H9 (cell line): Measurements from ENCODE around the gene DYNC1H1. TPM values are rescaled to one million over a fixed set of nuclear protein-coding genes. Genes with fewer than 3 reads are reported as not detected.
A peak's percentile ranks its signal among the peaks of the same experiment; 100 is the strongest.

Experiments
- DNase-seq: peaks from one replicate; pipeline ENCODE4 v3.0.0-alpha.2; 2017
- H2AFZ ChIP-seq: one replicate; pipeline ENCODE4 v1.6.1; 2013; ENCODE audit warnings: mild to moderate bottlenecking, low read length, control low read depth, moderate library complexity
- H2AK5ac ChIP-seq: 2 replicates; pipeline ENCODE4 v1.6.1; 2013; ENCODE audit warnings: low read length, control low read depth, mixed read lengths; ENCODE audit not compliant: insufficient read length
- H2BK120ac ChIP-seq: one replicate; pipeline ENCODE4 v1.6.1; 2013; ENCODE audit warnings: low read depth, mild to moderate bottlenecking, low read length, control low read depth, inconsistent platforms; ENCODE audit not compliant: poor library complexity, severe bottlenecking
- H2BK12ac ChIP-seq: 2 replicates; pipeline ENCODE4 v1.6.1; 2013; ENCODE audit warnings: low read length, control low read depth, mixed read lengths, low read depth; ENCODE audit not compliant: insufficient read length
- H2BK15ac ChIP-seq: 2 replicates; pipeline ENCODE4 v1.6.1; 2013; ENCODE audit warnings: low read depth, low read length, control low read depth
- H2BK20ac ChIP-seq: one replicate; pipeline ENCODE4 v1.6.1; 2013; ENCODE audit warnings: low read depth, mild to moderate bottlenecking, low read length, control low read depth, inconsistent platforms; ENCODE audit not compliant: poor library complexity, severe bottlenecking
- H2BK5ac ChIP-seq: 2 replicates; pipeline ENCODE4 v1.6.1; 2013; ENCODE audit warnings: low read length, control low read depth, mixed read lengths; ENCODE audit not compliant: insufficient read length
- H3K14ac ChIP-seq: 2 replicates; pipeline ENCODE4 v1.6.1; 2013; ENCODE audit warnings: low read length, control low read depth; ENCODE audit not compliant: insufficient read depth
- H3K18ac ChIP-seq: 2 replicates; pipeline ENCODE4 v1.6.1; 2013; ENCODE audit warnings: low read depth, mild to moderate bottlenecking, mixed read lengths, low read length, control low read depth; ENCODE audit not compliant: insufficient read length
- H3K23ac ChIP-seq: 2 replicates; pipeline ENCODE4 v1.6.1; 2013; ENCODE audit warnings: low read length, control low read depth, mixed read lengths, low read depth; ENCODE audit not compliant: insufficient read length
- H3K23me2 ChIP-seq: 2 replicates; pipeline ENCODE4 v1.6.1; 2013; ENCODE audit warnings: low read depth, mild to moderate bottlenecking, mixed read lengths, low read length, control low read depth; ENCODE audit not compliant: insufficient read length, poor library complexity, severe bottlenecking
- H3K27ac ChIP-seq: 2 replicates; pipeline ENCODE4 v1.5.1; 2013; ENCODE audit warnings: low read length, control low read depth, mixed read lengths, low read depth; ENCODE audit not compliant: insufficient read length
- H3K27me3 ChIP-seq: 2 replicates; pipeline ENCODE4 v1.6.1; 2013; ENCODE audit warnings: low read length, control low read depth, inconsistent platforms; ENCODE audit not compliant: insufficient read depth
- H3K4ac ChIP-seq: 2 replicates; pipeline ENCODE4 v1.6.1; 2013; ENCODE audit warnings: low read depth, mild to moderate bottlenecking, control low read depth, inconsistent platforms, low read length, moderate library complexity
- H3K4me1 ChIP-seq: 2 replicates; pipeline ENCODE4 v1.6.1; 2013; ENCODE audit warnings: low read length, control low read depth, inconsistent platforms; ENCODE audit not compliant: insufficient read depth
- H3K4me2 ChIP-seq: 2 replicates; pipeline ENCODE4 v1.6.1; 2013; ENCODE audit warnings: low read length, control low read depth, mixed read lengths; ENCODE audit not compliant: insufficient read length, insufficient read depth
- H3K56ac ChIP-seq: 2 replicates; pipeline ENCODE4 v1.6.1; 2013; ENCODE audit warnings: low read depth, mild to moderate bottlenecking, mixed read lengths, low read length, control low read depth; ENCODE audit not compliant: insufficient read length
- H3K79me1 ChIP-seq: 2 replicates; pipeline ENCODE4 v1.6.1; 2013; ENCODE audit warnings: low read depth, mild to moderate bottlenecking, moderate library complexity, low read length, control low read depth, inconsistent platforms; ENCODE audit not compliant: insufficient read depth, poor library complexity, severe bottlenecking
- H3K79me2 ChIP-seq: 2 replicates; pipeline ENCODE4 v1.6.1; 2013; ENCODE audit warnings: low read length, control low read depth, inconsistent platforms; ENCODE audit not compliant: insufficient read depth
- H3K9ac ChIP-seq: 2 replicates; pipeline ENCODE4 v1.6.1; 2013; ENCODE audit warnings: low read length, control low read depth, mixed read lengths; ENCODE audit not compliant: insufficient read length; ENCODE audit errors: extremely low read depth
- H3K9me3 ChIP-seq: one replicate; pipeline ENCODE4 v1.6.1; 2013; ENCODE audit warnings: low read depth, low read length, inconsistent platforms; ENCODE audit not compliant: control insufficient read depth
- H3T11ph ChIP-seq: one replicate; pipeline ENCODE4 v1.6.1; 2013; ENCODE audit warnings: mild to moderate bottlenecking, low read length, control low read depth, inconsistent platforms
- H4K20me1 ChIP-seq: one replicate; pipeline ENCODE4 v1.6.1; 2013; ENCODE audit not compliant: control insufficient read depth, insufficient read length, insufficient read depth
- H4K5ac ChIP-seq: 2 replicates; pipeline ENCODE4 v1.6.1; 2013; ENCODE audit warnings: low read depth, mild to moderate bottlenecking, mixed read lengths, low read length, control low read depth; ENCODE audit not compliant: insufficient read length
- H4K8ac ChIP-seq: replicated peaks from 2 replicates; pipeline ENCODE4 v1.6.1; 2013; ENCODE audit warnings: low read length, control low read depth, mixed read lengths, low read depth; ENCODE audit not compliant: insufficient read length
- H4K91ac ChIP-seq: 2 replicates; pipeline ENCODE4 v1.6.1; 2013; ENCODE audit warnings: low read depth, mild to moderate bottlenecking, moderate library complexity, mixed read lengths, low read length, control low read depth; ENCODE audit not compliant: insufficient read length
- H3K27ac Mint-ChIP-seq, 3 experiments: 2 replicates in 2 of 3; 3 replicates in 1 of 3; pipeline ENCODE4 v1.8.0; 2020 to 2021; ENCODE audit warnings: mixed read lengths in 3 of 3, mild to moderate bottlenecking in 1 of 3, moderate library complexity in 1 of 3
- H3K27me3 Mint-ChIP-seq: 2 replicates; pipeline ENCODE4 v1.8.0; 2021; ENCODE audit warnings: low read depth, mild to moderate bottlenecking, moderate library complexity, mixed read lengths
- H3K36me3 Mint-ChIP-seq, 3 experiments: 2 replicates in 2 of 3; 3 replicates in 1 of 3; pipeline ENCODE4 v1.8.0; 2020 to 2021; ENCODE audit warnings: low read depth in 3 of 3, mixed read lengths in 3 of 3; ENCODE audit not compliant: insufficient read depth in 1 of 3
- H3K4me1 Mint-ChIP-seq, 2 experiments: 2 replicates each; pipeline ENCODE4 v1.8.0; 2020; ENCODE audit warnings: mixed read lengths in 2 of 2
- H3K4me3 Mint-ChIP-seq, 2 experiments: 2 replicates in 1 of 2; 3 replicates in 1 of 2; pipeline ENCODE4 v1.8.0; 2020 to 2021; ENCODE audit warnings: mild to moderate bottlenecking in 2 of 2, mixed read lengths in 2 of 2, moderate library complexity in 1 of 2
- H3K9me3 Mint-ChIP-seq, 2 experiments: 2 replicates in 1 of 2; 3 replicates in 1 of 2; pipeline ENCODE4 v1.8.0; 2020; ENCODE audit warnings: mild to moderate bottlenecking in 2 of 2, mixed read lengths in 2 of 2, moderate library complexity in 1 of 2
- WGBS: extraction: QIAGEN DNeasy Blood & Tissue Kit; methylation state at CpG from one replicate; pipeline ENCODE4 v1.1.7; 2013; ENCODE audit warnings: missing lambda C conversion rate, low lambda C conversion rate, mixed read lengths; ENCODE audit not compliant: insufficient read length; ENCODE audit errors: extremely low coverage; 5-methylcytosine and 5-hydroxymethylcytosine counted together
- total RNA-seq: library from RNA; stranded (reverse); gene quantifications from 2 replicates; pipeline ENCODE4 v1.2.1, GENCODE V29; 2021
- TF ChIP-seq, protein P1 (sequence below): fragments of 200-600 bp; sonication (generic); conservative IDR thresholded peaks from 3 replicates; pipeline ENCODE4 v1.8.0; 2021; ENCODE audit warnings: antibody characterized with exemption, mild to moderate bottlenecking

Gene DYNC1H1
- total RNA-seq, 1 experiment from 2014 or later: 359 TPM

DNA sequence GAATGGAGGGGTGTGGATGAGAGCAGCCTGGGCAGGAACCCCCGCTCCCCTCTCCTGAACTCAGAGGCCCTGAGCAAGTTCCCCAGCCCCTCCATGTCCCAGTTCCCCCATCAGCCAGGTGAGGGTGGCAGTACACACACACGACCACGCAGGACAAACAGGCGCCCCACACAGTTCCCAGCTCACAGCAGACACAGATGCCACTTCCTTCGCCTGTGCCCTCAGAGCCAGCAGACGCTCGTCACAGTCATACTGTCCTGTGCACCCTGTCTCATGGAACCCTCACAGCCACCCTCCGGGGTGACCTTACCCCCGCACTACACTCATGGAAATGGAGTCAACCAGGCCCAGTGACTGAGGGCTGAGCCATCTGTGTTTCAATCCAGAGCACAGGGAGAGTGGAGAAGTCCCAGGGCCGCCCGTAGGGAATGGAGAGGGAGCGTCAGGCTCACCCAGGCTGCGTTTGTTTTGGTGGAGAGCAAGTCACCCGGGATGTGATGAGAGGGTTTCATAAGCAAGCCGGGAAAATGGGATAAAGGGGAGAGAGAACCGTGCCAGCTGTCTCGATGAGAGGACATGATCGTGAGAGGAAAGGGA lies 47.5 kb upstream of the DYNC1H1 start:
- H3K9me3 ChIP-seq: no peaks in the 10 kb centered on the region
- DNase-seq: no peak
- H3K4ac ChIP-seq: no peak overlapping the region
- H2BK120ac ChIP-seq: no peak overlapping the region
- no peak overlapping the region for H3K4me2 ChIP-seq
- WGBS: no CpG with 5 or more reads among the region's 18 CpGs
- no peak overlapping the region for H2AFZ ChIP-seq
- Mint-ChIP-seq H3K36me3 (peaks cover 0 to 22% (median 20%) of the 10 kb centered on the region in 3 experiments), H3K27me3 (no peaks in the 10 kb centered on the region; the same call in 1 of the 2 replicates), H3K4me1 (peaks cover 29 to 44% of the 10 kb centered on the region in 2 experiments), H3K9me3 (no peaks in the 10 kb centered on the region), H3K4me3 (peak overlapping the region in 1 of 2 experiments; percentile 61; a peak in 3 of 5 replicates), H3K27ac (peak overlapping the region; percentile 8 to 54 (median 20); a peak in 4 of 7 replicates)
- H3K27ac ChIP-seq: no peak overlapping the region
- H3T11ph ChIP-seq: no peak overlapping the region
- H3K9ac ChIP-seq: no peak overlapping the region
- H4K91ac ChIP-seq: no peak overlapping the region
- H3K79me1 ChIP-seq: no peaks in the 10 kb centered on the region
- H2BK5ac ChIP-seq: no peak overlapping the region
- no peak overlapping the region for H3K23ac ChIP-seq
- no peaks in the 10 kb centered on the region for H3K23me2 ChIP-seq
- peaks cover 4% of the 10 kb centered on the region; the same call in 1 of the 2 replicates for H3K4me1 ChIP-seq
- no peaks in the 10 kb centered on the region for H3K79me2 ChIP-seq
- no peak overlapping the region for H4K8ac ChIP-seq
- no peak overlapping the region for H2AK5ac ChIP-seq
- no peak overlapping the region for H2BK20ac ChIP-seq
- no peak overlapping the region for H2BK15ac ChIP-seq
- TF ChIP-seq, protein P1, sequence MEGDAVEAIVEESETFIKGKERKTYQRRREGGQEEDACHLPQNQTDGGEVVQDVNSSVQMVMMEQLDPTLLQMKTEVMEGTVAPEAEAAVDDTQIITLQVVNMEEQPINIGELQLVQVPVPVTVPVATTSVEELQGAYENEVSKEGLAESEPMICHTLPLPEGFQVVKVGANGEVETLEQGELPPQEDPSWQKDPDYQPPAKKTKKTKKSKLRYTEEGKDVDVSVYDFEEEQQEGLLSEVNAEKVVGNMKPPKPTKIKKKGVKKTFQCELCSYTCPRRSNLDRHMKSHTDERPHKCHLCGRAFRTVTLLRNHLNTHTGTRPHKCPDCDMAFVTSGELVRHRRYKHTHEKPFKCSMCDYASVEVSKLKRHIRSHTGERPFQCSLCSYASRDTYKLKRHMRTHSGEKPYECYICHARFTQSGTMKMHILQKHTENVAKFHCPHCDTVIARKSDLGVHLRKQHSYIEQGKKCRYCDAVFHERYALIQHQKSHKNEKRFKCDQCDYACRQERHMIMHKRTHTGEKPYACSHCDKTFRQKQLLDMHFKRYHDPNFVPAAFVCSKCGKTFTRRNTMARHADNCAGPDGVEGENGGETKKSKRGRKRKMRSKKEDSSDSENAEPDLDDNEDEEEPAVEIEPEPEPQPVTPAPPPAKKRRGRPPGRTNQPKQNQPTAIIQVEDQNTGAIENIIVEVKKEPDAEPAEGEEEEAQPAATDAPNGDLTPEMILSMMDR: no peak
- H3K27me3 ChIP-seq: no peaks in the 10 kb centered on the region
- H4K5ac ChIP-seq: no peak overlapping the region
- no peak overlapping the region for H3K56ac ChIP-seq
- H3K18ac ChIP-seq: no peak overlapping the region
- H3K14ac ChIP-seq: no peak overlapping the region; the same call in 1 of the 2 replicates
- no peaks in the 10 kb centered on the region for H4K20me1 ChIP-seq
- no peak overlapping the region for H2BK12ac ChIP-seq
